Tibial artery (tissue), 4 donors: Measurements from ENCODE around the gene ADAMTS2.
"Not testable (repeated sequence)": the region's sequence is repeated elsewhere in the genome, so short reads cannot be mapped to it uniquely, and the experiment has no call there.

Source experiments
- DNase-seq, 2 donors: peaks; one replicate each; pipeline ENCODE4 v3.0.0-alpha.2; 2019
- H3K27ac ChIP-seq, 2 donors: fragments of 200-600 bp; sonication (generic) in 1 of 2; 1 replicate in 1 of 2; 2 replicates in 1 of 2; pipeline ENCODE4 v1.5.1; 2018 to 2019; ENCODE audit warnings: mild to moderate bottlenecking in 1 of 2
- H3K27me3 ChIP-seq, 2 donors: fragments of 200-600 bp; sonication (generic) in 1 of 2; one replicate each; pipeline versions ENCODE4 v1.5.1 to v1.6.0; 2016 to 2019
- H3K36me3 ChIP-seq, 3 donors: fragments of 200-600 bp; sonication (generic) in 2 of 3; one replicate each; pipeline ENCODE4 v1.5.1; 2016 to 2019; ENCODE audit warnings: mild to moderate bottlenecking in 2 of 3
- H3K4me1 ChIP-seq, 4 donors: fragments of 200-600 bp; sonication (generic) in 2 of 4; 1 replicate in 3 of 4; 2 replicates in 1 of 4; pipeline ENCODE4 v1.5.1; 2016 to 2019
- H3K4me3 ChIP-seq, 2 donors: fragments of 200-600 bp; sonication (generic) in 1 of 2; 1 replicate in 1 of 2; 2 replicates in 1 of 2; pipeline ENCODE4 v1.5.1; 2018 to 2019; ENCODE audit warnings: mild to moderate bottlenecking in 2 of 2
- H3K9me3 ChIP-seq, 3 donors: fragments of 200-600 bp; sonication (generic) in 1 of 3; one replicate each; pipeline ENCODE4 v1.5.1; 2016 to 2019
- CTCF ChIP-seq, 2 experiments: fragments of 200-600 bp in 1 of 2; fragments of 450-650 bp in 1 of 2; IDR thresholded peaks; one replicate each; pipeline ENCODE4 v1.5.1; 2017 to 2019; ENCODE audit warnings: antibody characterized with exemption in 2 of 2, mild to moderate bottlenecking in 1 of 2, moderate library complexity in 1 of 2
- intact Hi-C: fragments of 100-400 bp; cut with DNase I; formaldehyde crosslinking; loops from one replicate; pipeline ENCODE4 v1.15.0; 2023; ENCODE audit warnings: low total_unique reads

The ADAMTS2 gene

DNA sequence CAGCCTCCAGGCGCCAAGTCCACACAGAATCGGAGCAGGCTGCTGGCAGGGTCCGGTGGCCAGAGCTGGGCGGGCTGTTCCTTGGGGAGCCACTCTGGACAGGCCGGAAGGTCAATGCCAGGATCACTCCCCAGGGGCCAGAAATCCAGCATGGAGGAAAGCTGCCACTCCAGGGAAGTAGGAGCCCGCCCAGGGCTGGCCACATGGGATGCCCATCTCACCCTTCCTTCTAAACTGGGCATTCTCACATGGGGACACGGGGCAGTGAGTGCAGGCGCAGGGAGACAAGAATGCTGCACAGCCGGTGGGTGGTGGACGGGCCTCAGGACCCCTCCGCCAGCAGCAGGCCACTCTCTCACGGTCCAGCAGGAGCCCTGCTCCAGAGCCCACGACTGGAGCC lies 58.2 kb downstream of the ADAMTS2 start:
- TF ChIP-seq CTCF (IDR thresholded peaks at IDR 0.05): no peak
- Histone ChIP-seq H3K9me3 (no peaks in the 10 kb centered on the region), H3K4me1 (peaks cover 5 to 48% (median 37%) of the 10 kb centered on the region in 4 donors), H3K27ac (peak overlapping the region; percentile 79 to 81), H3K36me3 (no peaks in the 10 kb centered on the region), H3K27me3 (no peaks in the 10 kb centered on the region), H3K4me3 (no peak overlapping the region)
- peak in 1 of 2 donors; percentile 76 for DNase-seq
- intact Hi-C loops: no loop called here

DNA sequence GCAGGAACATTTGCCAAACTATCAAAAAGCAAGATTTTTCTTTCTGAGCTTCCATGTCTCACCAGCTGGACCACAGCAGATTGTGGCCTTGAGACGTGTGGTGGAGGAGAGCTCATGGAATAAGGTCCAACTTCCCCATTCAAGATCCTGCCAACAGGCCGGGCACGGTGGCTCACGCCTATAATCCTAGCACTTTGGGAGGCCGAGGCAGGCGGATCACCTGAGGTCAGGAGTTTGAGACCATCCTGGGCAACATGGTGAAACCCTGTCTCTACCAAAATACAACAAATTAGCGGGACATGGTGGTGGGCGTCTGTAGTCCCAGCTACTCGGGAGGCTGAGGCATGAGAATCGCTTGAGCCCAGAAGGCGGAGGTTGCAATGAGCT lies 59.5 kb downstream of the ADAMTS2 start:
- intact Hi-C loops, H3K36me3 ChIP-seq, H3K9me3 ChIP-seq, DNase-seq, H3K27me3 ChIP-seq: not testable (repeated sequence)
- peaks cover 5 to 48% (median 37%) of the 10 kb centered on the region in 4 donors for H3K4me1 ChIP-seq
- H3K27ac ChIP-seq: peak overlapping the region; percentile 79 to 81
- H3K4me3 ChIP-seq: peak overlapping the region in 1 of 2 donors; percentile 34

GRCh38 chr5:179284751-179285631 lies 60.3 kb downstream of the ADAMTS2 start:
- no peak for TF ChIP-seq CTCF (IDR thresholded peaks at IDR 0.05)
- DNase-seq: peak; percentile 81 to 94
- intact Hi-C loops: no loop called here
- Histone ChIP-seq H3K4me3 (peak overlapping the region; percentile 16 to 34), H3K27ac (peak overlapping the region; percentile 79 to 81), H3K4me1 (peaks cover 5 to 49% (median 37%) of the 10 kb centered on the region in 4 donors), H3K27me3 (no peaks in the 10 kb centered on the region), H3K36me3 (no peaks in the 10 kb centered on the region), H3K9me3 (no peaks in the 10 kb centered on the region)

DNA sequence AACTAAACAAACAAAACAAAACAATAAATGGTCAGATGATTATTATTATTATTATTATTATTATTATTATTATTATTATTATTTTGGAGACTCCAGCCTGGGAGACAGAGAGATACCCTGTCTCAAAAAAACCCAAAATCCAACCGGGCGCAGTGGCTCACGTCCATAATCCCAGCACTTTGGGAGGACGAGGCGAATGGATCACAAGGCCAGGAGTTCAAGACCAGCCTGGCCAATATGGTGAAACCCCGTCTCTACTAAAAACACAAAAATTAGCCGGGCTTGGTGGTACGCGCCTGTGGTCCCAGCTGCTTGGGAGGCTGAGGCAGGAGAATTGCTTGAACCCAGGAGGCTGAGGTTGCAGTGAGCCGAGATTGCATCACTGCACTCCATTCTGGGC lies 61.4 kb downstream of the ADAMTS2 start:
- H3K9me3 ChIP-seq, intact Hi-C loops, H3K36me3 ChIP-seq, H3K27me3 ChIP-seq, H3K4me3 ChIP-seq: not testable (repeated sequence)
- DNase-seq: peak in 1 of 2 donors; percentile 20
- H3K27ac ChIP-seq: peak overlapping the region; percentile 79 to 81
- H3K4me1 ChIP-seq: peaks cover 5 to 58% (median 44%) of the 10 kb centered on the region in 4 donors

GRCh38 chr5:179281694-179282093 lies 63.6 kb downstream of the ADAMTS2 start:
- Histone ChIP-seq H3K36me3 (no peaks in the 10 kb centered on the region), H3K27ac (no peak overlapping the region), H3K27me3 (no peaks in the 10 kb centered on the region), H3K9me3 (no peaks in the 10 kb centered on the region), H3K4me3 (no peak overlapping the region), H3K4me1 (peaks cover 3 to 50% (median 29%) of the 10 kb centered on the region in 4 donors)
- intact Hi-C loops: no loop called here
- DNase-seq: peak in 1 of 2 donors; percentile 13
- TF ChIP-seq CTCF (IDR thresholded peaks at IDR 0.05): no peak

GRCh38 chr5:179280095-179280490 lies 65.2 kb downstream of the ADAMTS2 start:
- Histone ChIP-seq H3K36me3 (no peaks in the 10 kb centered on the region), H3K9me3 (no peaks in the 10 kb centered on the region), H3K27me3 (no peaks in the 10 kb centered on the region), H3K27ac (peak overlapping the region; percentile 46 to 48), H3K4me1 (peaks cover 9 to 50% (median 32%) of the 10 kb centered on the region in 4 donors), H3K4me3 (no peak overlapping the region)
- intact Hi-C loops: no loop called here
- DNase-seq: no peak
- TF ChIP-seq CTCF (IDR thresholded peaks at IDR 0.05): no peak
